SK-MEL-5 (cell line): Measurements from ENCODE around the gene NETO2. TPM values are rescaled to one million over a fixed set of nuclear protein-coding genes. Genes with fewer than 3 reads are reported as not detected.
"Not testable (repeated sequence)": the region's sequence is repeated elsewhere in the genome, so short reads cannot be mapped to it uniquely, and the experiment has no call there.

Experiments
- DNase-seq: peaks from one replicate; pipeline ENCODE4 v3.0.0-alpha.2; 2016; ENCODE audit warnings: low read depth, low spot score
- in situ Hi-C: cut with HindIII; loops from 2 replicates; pipeline ENCODE4 v1.10.0; 2016; ENCODE audit warnings: low sequenced_read_pairs, high pct_unique_total_duplicates, low pct_unique_long_range_greater_than_20kb
- total RNA-seq: library from RNA; depleted of rRNA; stranded (reverse); fragments of >200 nt; shearing (Covaris generic); gene quantifications from 2 replicates; pipeline ENCODE4 v1.2.3, GENCODE V29; 2014

NETO2 gene
- total RNA-seq, 1 experiment from 2014 or later: 53.7 TPM

DNA sequence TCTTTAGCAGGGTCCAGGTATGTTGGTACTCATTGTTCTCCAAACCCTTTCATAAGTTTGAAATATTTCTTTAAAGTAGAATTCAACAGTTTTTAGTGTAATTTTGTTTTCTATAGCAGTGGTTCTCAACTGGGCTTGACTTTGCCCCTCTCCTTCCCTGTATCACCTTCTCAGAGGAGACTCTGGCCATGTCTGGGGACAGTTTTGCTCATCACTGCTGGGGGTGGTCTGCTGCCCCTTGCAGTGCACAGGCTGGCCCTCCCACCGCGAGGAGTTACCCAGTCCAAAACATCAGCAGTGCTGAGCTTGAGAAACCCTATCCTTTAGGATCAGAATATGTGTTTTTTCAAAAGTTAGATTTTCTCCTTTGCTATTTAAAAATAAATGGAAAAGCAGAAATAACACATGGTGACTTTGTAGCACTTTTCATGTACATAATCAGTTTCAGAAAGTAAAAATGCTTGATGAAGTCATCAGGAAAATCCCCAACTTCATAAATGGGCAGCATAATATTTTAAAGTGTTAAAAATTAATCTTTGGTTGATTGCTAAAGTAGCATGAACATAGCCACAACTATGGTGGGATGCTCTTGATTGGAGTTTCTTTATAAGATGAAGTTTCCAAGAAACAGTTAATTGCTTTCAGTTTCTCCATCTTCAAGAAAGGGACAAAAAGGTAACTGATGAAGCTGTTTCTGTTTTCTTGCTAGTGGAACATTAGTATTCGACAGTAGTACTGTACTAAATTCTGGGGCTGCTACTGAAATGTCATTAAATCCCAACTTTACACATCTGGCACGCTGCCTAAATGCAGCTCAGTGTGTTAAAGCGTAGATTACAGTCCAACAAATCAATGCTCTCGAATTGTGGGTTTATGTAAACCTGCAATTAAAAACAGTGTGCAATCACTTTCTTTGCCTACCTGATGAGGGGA, 70.3 kb downstream of the NETO2 start:
- no peak for DNase-seq
- in situ Hi-C loops: no loop called here

DNA sequence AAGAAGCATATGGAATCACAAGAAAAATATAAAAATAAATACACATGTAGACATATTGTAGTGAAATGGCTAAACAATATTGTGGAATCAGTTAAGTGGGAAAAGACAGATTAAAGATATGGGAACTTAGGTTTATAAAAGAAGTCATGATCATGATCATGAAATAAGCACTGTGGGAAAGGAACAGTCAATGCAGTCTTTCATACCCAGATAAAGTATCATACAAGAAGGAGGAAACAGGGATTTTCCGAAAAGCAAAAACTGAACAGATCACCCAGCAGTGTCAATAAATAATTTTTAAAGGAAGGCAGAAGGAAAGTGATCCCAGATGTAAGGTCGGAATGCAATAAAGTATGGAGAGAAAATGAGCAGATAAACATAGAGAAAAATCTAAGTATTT, 71.6 kb downstream of the NETO2 start:
- DNase-seq: no peak
- in situ Hi-C loops: no loop called here

DNA sequence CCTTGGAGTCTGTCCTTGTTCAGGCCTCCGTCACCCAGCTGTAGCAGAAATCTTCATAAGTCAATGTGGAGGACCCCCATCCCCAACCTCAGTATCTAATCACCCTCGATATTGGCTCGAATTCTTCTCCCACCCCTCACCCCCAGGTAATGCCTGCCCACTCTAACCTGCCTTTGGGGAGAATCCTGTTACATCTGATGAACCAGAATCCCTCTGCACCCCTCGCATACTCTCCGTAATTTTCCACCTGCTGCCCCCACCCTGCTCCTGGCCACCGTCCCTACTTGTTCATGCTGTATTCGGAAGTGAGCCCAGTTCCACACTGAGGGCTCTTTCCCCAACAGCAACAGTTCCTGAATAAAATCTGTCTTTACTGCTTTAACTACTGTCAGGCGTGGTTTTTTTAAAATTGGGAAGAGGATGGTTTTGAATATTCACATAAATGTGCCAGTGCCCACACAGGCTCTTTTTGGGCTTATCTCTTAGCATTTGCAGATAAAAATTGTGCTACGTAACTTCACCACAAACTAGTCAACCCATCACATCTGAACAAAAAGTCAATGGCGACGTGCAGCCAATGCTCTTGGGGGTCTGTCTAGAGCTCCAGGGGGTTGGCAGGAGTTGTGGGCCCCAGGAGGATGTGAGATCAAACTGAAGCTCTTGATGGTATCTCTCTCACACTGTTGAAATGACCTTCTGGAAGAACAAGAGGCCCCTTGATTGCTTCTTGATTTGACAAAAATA, 73.7 kb downstream of the NETO2 start:
- in situ Hi-C loops: no loop called here
- no peak for DNase-seq

- DNase-seq: no peak
- in situ Hi-C loops: no loop called here
Observed at GRCh38 chr16:47069313-47069712, 74.4 kb downstream of the NETO2 start.

- DNase-seq: no peak
- in situ Hi-C loops: no loop called here
Observed at GRCh38 chr16:47067203-47067602, 76.5 kb downstream of the NETO2 start.

DNA sequence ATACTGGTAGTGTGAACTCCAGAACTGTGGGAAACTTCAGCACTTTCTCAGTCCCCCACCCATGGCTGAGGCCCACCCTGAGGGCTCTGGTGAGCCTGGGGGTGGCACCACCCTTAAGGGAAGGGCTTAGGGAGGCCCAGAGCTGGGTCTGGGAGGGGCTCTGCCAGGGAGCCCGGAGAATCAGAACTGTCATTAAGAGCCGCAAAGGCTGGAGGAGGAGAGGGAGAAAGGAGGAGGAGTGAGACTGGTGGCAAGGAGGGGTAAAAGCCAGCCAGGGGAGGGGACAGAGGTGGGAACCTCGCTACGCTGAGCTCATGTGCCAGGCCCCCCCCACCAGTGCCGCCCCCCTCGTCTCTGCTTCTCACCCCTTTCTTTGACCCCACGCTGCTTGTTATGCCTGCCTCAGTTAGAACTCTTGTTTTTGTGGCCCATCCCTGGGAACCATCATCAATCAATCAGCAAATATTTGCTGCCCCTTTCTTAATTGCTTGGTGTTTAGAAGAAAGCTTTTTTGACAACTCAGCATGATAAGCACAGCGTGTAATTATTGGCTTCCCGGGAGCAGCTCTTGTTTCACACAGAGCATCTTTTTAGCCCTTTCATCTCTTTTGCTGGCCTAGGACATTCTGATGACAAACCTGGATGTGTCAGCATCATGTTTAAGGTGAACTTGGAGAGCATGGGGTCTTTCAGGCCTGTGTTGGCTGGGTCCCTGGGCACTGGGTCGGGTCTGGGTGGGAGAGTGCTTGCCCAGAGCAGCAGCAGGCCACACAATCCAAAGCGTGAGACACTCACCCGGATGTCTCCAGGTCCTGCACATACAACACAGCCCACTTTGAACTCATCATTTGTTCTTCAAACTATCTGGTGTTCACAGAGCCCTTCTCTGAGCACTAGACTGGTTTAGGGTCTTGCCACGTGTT, 77.7 kb downstream of the NETO2 start:
- no peak for DNase-seq
- in situ Hi-C loops: no loop called here

DNA sequence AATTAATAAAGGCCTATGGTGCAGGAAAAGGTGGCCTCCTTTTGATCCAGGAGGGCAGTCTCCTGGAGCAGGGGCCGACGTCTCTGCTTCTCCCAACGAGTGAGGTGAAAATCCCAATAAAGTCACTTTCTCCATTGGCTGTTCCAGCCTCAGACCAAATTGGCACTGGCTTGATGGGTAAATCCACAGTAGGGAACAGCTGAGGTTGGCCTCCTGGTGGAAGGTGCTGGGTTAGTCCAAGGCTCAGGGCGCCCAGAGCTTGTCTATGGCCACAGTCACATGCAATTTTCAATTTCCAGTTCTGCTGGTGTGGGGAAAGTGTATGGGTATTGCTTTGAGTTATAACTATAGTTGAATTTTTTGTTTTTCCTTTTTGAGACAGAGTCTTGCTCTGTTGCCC, 79.0 kb downstream of the NETO2 start:
- in situ Hi-C loops: no loop called here

GRCh38 chr16:47063011-47063724, 80.6 kb downstream of the NETO2 start:
- no peak for DNase-seq
- in situ Hi-C loops: no loop called here

More for the DNA sequence above, 79.0 kb downstream of the NETO2 start:
- DNase-seq: peak; percentile 16

GRCh38 chr16:47061204-47061603, 82.5 kb downstream of the NETO2 start:
- no peak for DNase-seq
- in situ Hi-C loops: no loop called here

- in situ Hi-C loops: no loop called here
- no peak for DNase-seq
Observed at GRCh38 chr16:47060596-47060995, 83.1 kb downstream of the NETO2 start.

GRCh38 chr16:47059991-47060390, 83.8 kb downstream of the NETO2 start:
- in situ Hi-C loops: no loop called here
- DNase-seq: no peak

DNA sequence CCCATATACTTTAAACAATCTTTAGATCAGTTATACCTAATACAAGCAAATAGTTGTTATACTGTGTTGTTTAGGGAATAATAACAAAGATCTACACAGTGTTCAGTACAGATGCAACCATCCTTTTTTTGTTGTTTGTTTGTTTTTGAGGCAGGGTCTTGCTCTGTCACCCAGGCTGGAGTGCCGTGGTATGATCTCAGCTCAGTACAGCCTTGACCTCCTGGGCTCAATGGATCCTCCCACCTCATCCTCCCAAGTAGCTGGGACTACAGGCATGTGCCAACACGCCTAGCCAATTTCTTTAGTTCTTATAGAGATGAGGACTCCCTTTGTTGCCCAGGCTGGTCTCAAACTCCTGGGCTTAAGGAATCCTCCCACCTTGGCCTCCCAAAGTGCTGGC, 84.6 kb downstream of the NETO2 start:
- DNase-seq, in situ Hi-C loops: not testable (repeated sequence)

DNA sequence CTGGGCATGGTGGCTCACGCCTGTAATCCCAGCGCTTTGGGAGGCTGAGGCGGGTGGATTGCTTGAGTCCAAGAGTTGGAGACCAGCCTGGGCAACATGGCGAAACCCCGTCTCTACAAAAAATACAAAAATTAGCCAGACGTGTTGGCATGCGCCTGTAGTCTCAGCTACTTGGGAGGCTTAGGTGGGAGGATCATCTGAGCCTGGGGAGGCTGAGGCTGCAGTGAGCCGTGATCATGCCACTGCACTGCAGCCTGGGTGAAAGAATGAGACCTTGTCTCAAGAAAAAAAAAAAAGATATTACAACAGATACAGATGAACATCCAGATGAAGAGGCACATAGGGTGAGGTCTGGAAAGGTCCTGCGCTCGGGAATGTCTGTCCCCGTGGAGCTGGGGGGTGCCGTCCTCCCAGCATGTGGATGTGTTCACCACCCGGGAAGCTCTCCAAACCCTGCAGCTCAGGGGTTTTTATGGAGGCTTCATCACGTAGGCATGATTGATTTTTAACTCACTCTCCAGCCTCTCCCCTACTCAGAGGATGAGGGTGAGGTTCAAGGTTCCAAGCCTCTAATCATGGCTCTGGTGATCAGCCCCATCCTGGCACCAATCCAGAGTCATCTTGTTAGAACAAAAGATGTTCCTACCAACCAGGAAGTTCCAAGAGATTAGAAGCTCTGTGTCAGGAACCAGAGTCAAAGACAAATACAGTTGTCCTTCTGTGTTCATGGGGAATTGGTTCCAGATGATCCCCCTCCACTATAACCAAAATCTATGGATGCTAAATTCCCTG, 85.3 kb downstream of the NETO2 start:
- no peak for DNase-seq

DNA sequence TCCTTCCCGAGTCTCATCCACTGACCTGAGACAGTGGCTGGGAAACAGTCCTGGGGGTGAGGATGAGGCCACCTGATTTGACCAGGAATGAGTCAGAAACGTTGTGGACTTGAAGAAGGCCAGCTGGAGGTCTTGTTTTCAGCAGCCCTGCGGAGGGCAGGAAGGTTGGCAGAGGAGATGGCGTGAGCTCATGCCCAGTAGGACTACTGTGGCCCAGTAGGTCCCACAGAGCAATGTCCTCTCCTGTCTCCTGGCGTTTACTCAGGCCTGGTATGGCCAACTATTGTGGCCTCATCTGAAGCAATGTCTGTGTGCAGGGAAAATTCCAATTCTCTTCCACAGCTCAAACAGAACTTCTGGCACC, 86.1 kb downstream of the NETO2 start:
- in situ Hi-C loops: no loop called here
- no peak for DNase-seq

More for the DNA sequence above, 85.3 kb downstream of the NETO2 start:
- in situ Hi-C loops: no loop called here

GRCh38 chr16:47056688-47057629, 86.8 kb downstream of the NETO2 start:
- in situ Hi-C loops: no loop called here
- no peak for DNase-seq

GRCh38 chr16:47056061-47056460, 87.7 kb downstream of the NETO2 start:
- in situ Hi-C loops, DNase-seq: not testable (repeated sequence)
